Limb (tissue), 2 donors: ENCODE results near the gene COL27A1.

Experiments
- DNase-seq, 2 donors: peaks; one replicate each; pipeline ENCODE4 v3.0.0-alpha.2; 2016; ENCODE audit errors: extremely low spot score in 2 of 2

Gene COL27A1

GRCh38 chr9:114223564-114224246 lies 68.4 kb downstream of the COL27A1 start:
- no peak for DNase-seq

DNA sequence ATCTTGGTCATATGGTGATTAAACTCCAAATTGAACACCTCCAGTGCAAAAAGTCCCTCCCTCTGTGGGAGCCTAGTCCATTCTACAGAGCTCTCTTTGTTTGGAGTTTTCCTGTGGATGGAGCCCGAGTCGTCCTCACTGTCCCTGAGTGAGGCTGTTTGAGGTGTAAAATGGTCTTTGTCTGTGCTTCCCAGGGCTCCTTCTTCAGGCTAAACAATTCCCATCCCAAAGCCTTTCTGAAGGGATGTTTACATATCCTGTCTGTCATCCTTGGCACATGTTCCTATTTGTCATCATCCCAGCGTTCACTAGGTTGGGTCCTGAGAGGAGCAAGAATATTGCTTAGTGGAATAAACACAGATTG lies 68.9 kb downstream of the COL27A1 start:
- no peak for DNase-seq

DNA sequence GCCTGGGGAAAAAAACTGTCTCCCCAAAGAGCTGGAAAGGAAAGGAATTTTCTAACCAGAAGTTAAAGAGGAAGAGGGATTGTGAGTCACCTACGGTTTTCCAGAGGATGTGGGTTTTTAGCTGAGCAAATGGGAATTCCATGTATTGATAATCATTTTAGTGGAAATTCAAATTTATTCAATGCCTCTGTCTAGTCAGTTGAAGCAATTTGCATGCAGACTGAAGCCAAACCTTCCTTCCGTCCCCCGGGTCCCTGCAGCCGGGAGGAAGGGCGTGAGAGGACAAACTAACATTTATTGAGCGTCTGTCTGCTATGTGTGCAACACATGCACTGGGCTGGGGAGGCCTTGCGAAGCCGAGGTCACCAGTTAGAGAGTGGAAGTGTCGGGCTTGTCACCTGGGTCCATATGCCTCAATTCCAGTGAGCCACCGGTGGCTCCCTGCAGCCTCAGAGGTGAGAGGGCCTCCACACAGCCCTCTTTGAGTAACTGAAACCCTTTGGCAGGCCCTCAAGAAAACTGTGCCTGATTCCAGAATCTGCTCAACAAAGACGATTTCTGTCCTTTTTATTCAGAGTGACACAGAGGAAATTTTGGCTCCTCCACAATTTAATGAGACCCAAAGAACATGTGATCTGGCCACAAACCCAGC lies 70.3 kb downstream of the COL27A1 start:
- DNase-seq, result no peak

GRCh38 chr9:114226246-114227055 lies 71.1 kb downstream of the COL27A1 start:
- DNase-seq, result no peak

DNA sequence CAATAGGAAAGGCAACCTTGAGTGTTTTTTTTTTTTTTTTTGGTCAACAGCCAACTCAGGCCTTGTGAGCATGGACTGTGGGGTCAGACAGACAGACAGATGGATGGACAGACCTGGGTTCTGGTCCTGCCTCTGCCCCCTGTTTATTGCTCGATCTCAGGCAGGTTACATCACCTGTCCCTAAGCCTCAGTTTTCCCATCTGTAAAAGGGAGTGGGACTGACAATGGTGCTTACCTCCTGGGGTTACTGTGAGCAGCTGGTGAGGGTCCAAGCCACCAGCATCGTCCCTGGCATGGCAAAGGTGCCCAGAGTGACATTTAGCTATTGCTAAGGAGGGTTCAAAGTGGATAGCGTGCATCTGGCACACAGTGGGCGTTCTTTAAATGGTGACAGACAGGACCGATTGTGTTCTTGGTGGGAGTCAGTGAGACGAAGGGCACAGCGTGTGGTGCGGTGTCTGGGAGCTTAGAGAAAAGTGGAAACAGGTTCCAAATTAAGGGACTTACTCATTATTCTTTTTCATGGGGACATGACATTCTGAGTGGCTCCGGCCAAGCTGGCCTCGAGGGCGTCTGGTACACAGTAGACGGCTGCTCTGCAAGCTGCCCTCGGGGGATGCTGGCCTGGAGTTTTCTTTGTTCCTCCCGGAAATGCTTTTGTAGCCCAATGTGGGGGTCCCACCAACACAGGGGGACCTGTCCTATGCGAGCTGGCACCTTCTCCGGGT lies 72.1 kb downstream of the COL27A1 start:
- DNase-seq, result no peak

DNA sequence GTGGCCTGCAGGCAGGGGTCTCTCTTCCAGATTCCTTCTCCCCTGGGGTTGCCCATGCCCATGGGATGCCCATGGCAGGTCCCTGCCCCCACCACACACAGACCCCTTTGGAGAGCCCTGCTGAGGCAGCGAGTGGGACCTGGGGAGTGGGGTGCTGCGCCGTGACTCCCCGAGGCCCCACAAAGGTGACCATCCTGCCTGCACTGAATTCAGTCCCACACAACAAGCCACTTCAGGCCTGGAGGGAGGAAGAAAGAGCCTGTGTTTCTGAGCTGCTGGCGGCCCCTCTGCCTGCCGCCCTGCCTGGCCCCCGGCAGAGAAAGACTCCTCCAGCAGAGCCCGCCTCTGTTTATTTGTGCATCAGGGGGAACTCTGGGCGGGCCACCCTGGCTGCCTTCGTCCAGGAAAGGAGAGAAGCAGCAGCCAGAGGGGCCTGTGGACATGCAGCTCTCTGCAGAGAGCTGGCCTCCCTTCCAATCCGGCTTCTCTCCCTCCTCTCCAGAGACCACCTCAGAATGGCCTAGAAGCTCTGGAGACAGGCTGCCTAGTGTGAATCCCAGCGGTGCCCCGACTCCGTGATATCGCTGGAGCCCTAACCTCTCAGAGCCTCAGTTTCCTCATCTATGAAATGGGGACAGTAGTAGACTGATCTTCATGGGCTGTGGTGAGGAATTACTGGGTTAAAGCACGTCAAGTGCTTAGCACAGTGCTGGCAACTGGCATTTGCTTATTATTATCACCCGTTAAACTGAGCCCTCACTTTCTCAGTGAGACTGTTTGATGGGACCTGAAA lies 72.9 kb downstream of the COL27A1 start:
- DNase-seq, result peak in 1 of 2 donors; percentile 68

GRCh38 chr9:114229295-114229694 lies 74.0 kb downstream of the COL27A1 start:
- no peak for DNase-seq

- no peak for DNase-seq
Measured at GRCh38 chr9:114230068-114230467, 74.7 kb downstream of the COL27A1 start.

DNA sequence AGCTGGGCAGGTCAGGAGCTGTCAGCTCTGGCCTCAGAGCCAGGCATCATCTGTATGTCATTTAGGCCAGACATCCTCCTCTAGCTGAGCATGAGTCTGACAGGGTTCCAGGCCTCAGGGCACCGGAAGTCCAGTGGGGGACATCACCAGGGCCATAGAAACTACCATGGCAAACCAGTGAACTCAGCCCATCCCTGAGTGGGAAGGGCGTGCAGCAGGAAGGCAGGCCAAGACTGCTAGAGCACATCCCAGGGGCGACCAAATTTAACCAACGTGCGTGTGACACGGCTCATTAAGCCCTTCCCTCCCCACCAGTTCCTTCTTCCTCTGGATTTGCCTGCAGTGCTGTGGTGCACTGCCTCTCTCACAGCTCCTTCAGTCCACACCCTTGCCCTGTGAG lies 75.9 kb downstream of the COL27A1 start:
- no peak for DNase-seq

- no peak for DNase-seq
Measured at GRCh38 chr9:114231719-114232449, 76.5 kb downstream of the COL27A1 start.

GRCh38 chr9:114233491-114234185 lies 78.3 kb downstream of the COL27A1 start:
- DNase-seq, result peak; percentile 78 to 85

DNA sequence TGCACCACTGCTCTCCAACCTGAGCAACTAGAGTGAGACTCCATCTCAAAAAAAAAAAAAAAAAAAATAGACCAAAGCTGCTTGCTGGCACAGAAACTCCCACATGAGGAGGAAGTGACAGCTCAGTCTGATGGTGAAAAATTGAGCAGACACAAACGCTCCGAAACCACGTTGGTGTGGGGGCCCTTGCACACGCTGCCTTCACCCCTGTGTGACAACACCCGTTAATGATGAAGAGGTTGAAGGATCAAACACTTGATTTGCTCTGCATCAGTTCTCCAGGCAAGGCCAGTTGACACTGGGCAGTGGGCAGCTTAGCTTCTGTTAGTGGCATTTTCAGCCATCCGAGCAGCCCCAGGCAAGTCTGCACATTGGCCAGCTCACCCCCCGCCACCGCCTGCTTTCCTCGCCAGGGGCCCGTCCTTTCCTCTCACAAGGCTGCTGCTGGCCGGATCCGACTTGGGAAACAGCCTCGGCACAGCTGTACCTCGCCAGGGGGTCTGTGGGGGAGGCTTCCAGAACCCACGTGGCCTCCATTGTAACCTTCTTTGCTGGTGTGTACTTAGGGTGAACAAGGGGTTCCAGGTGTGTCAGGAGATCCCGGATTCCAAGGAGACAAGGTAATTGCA lies 79.8 kb downstream of the COL27A1 start:
- DNase-seq, result no peak

DNA sequence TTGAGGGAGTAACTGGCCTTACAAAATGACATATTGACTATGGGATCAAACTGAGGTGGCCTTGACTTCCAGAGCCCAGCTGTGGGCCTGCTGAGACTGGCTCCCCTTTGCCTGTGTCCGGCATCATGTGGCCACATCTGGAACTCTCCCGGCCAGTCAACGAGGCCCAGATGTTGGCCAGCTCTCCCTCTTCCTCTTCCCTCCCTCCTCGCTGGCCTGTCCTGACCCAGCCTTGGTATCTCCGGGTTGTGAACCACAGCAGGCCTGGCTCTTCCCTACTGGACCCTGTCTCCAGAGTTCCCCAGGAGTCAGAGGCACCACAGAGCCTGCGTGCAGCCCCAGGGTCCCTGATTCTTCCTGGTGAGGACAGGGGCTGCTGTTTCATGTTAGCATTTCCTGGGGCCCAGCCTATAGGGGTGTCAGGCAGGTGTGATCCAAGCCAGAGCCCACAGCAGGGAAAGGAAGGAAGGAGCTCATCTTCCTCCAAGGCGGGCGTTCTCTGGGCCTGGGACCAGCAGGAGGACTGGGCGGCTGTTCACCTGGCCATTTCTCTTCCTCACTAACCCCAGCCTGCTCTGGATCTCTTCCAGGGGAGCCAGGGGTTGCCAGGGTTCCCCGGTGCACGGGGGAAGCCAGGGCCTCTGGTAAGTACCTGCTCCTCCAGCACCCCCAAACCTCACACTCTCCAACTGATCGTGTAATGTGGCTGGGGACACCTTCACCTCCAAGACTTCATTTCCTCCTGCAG lies 81.2 kb downstream of the COL27A1 start:
- no peak for DNase-seq

GRCh38 chr9:114237247-114237646 lies 81.9 kb downstream of the COL27A1 start:
- DNase-seq, result no peak

- DNase-seq, result no peak
Measured at GRCh38 chr9:114237781-114238180, 82.4 kb downstream of the COL27A1 start.

GRCh38 chr9:114238472-114238871 lies 83.1 kb downstream of the COL27A1 start:
- DNase-seq, result no peak

- no peak for DNase-seq
Measured at GRCh38 chr9:114238891-114239875, 83.8 kb downstream of the COL27A1 start.
